HepG2 (cell line): ENCODE measurements around the gene E2F1. TPM values are rescaled to one million over a fixed set of nuclear protein-coding genes. Genes with fewer than 3 reads are reported as not detected.
A peak's percentile ranks its signal among the peaks of the same experiment; 100 is the strongest.

Source experiments
- ATF1 ChIP-seq: IDR thresholded peaks from 2 replicates; pipeline ENCODE4 v1.6.1; 2016; ENCODE audit warnings: mild to moderate bottlenecking, control low read depth
- BHLHE40 ChIP-seq: IDR thresholded peaks from 2 replicates; pipeline ENCODE4 v1.6.1; 2011; ENCODE audit warnings: low read length, improper control_type of control experiment
- ELF1 ChIP-seq: sonication (generic); formaldehyde crosslinking; IDR thresholded peaks from 2 replicates; pipeline ENCODE4 v1.4.0; 2020; ENCODE audit warnings: missing genetic modification reagents
- HDAC2 ChIP-seq: sonication (generic); formaldehyde crosslinking; IDR thresholded peaks from 2 replicates; pipeline ENCODE4 v1.4.0; 2020; ENCODE audit warnings: missing genetic modification reagents
- HNRNPH1 ChIP-seq: fragments of 200-400 bp; formaldehyde crosslinking; optimal IDR thresholded peaks from 2 replicates; pipeline ENCODE3; 2017; ENCODE audit warnings: mild to moderate bottlenecking, low read depth, low read length
- KDM5A ChIP-seq: fragments of 200-600 bp; sonication (generic); IDR thresholded peaks from 2 replicates; pipeline ENCODE4 v1.7.0; 2018; ENCODE audit warnings: antibody characterized with exemption, mild to moderate bottlenecking, low read length, borderline replicate concordance
- PTBP1 ChIP-seq: fragments of 200-400 bp; formaldehyde crosslinking; IDR thresholded peaks from 2 replicates; pipeline ENCODE4 v1.6.1; 2018; ENCODE audit warnings: low read length, low read depth; ENCODE audit not compliant: poor library complexity, severe bottlenecking
- RFXAP ChIP-seq: sonication (generic); formaldehyde crosslinking; IDR thresholded peaks from 2 replicates; pipeline ENCODE4 v1.4.0; 2020; ENCODE audit warnings: missing genetic modification reagents, borderline replicate concordance
- SMC3 ChIP-seq: IDR thresholded peaks from 2 replicates; pipeline ENCODE4 v1.6.1; 2011; ENCODE audit warnings: low read length, improper control_type of control experiment
- SP2 ChIP-seq: sonication (generic); formaldehyde crosslinking; IDR thresholded peaks from 2 replicates; pipeline ENCODE4 v1.5.1; 2020; ENCODE audit warnings: mild to moderate bottlenecking, missing genetic modification reagents
- SRF ChIP-seq: IDR thresholded peaks from 2 replicates; pipeline ENCODE4 v1.6.1; 2011; ENCODE audit warnings: mild to moderate bottlenecking, low read depth, low read length, moderate library complexity
- ZMYM3 ChIP-seq: sonication (generic); formaldehyde crosslinking; IDR thresholded peaks from 2 replicates; pipeline ENCODE4 v1.5.1; 2020; ENCODE audit warnings: mild to moderate bottlenecking, missing genetic modification reagents
- ZNF10 ChIP-seq: sonication (generic); formaldehyde crosslinking; IDR thresholded peaks from 2 replicates; pipeline ENCODE4 v1.4.0; 2020; ENCODE audit warnings: mild to moderate bottlenecking, low read depth, missing genetic modification reagents, borderline replicate concordance
- ZNF3 ChIP-seq: IDR thresholded peaks from 2 replicates; pipeline ENCODE4 v1.7.0; 2017; ENCODE audit warnings: inconsistent platforms
- ZNF354B ChIP-seq: sonication (generic); formaldehyde crosslinking; IDR thresholded peaks from 2 replicates; pipeline ENCODE4 v1.8.0; 2022; ENCODE audit warnings: mild to moderate bottlenecking, missing genetic modification reagents
- ZNF747 ChIP-seq: sonication (generic); formaldehyde crosslinking; IDR thresholded peaks from 2 replicates; pipeline ENCODE4 v1.8.1; 2023; ENCODE audit warnings: missing genetic modification reagents, mild to moderate bottlenecking, borderline replicate concordance
- ZNF883 ChIP-seq: sonication (generic); formaldehyde crosslinking; IDR thresholded peaks from 2 replicates; pipeline ENCODE4 v1.5.1; 2020; ENCODE audit warnings: mild to moderate bottlenecking, missing genetic modification reagents; ENCODE audit errors: not compliant biosample characterization
- ZSCAN25 ChIP-seq: sonication (generic); formaldehyde crosslinking; IDR thresholded peaks from 2 replicates; pipeline ENCODE4 v1.8.0; 2022; ENCODE audit warnings: mild to moderate bottlenecking, missing genetic modification reagents
- polyA plus RNA-seq, 8 experiments: library from polyadenylated mRNA; depleted of rRNA in 3 of 8; stranded (reverse) in 7 of 8; unstranded in 1 of 8; fragments of >200 nt; fragmentation: Illumina TruSeq in 4 of 8; extraction: Trizol in 4 of 8; gene quantifications; 2 replicates each; pipeline versions ENCODE4 v1.2.1 to v1.2.3, GENCODE V29; 2011 to 2016; ENCODE audit warnings: low read depth in 4 of 8, missing spikeins in 1 of 8, mixed read lengths in 1 of 8; ENCODE audit not compliant: insufficient read depth in 1 of 8
- total RNA-seq, 5 experiments: library from RNA; depleted of rRNA; stranded (reverse); fragments of >200 nt; fragmentation: Illumina TruSeq; extraction: Trizol; gene quantifications; 2 replicates each; pipeline ENCODE4 v1.2.3, GENCODE V29; 2016; ENCODE audit warnings: low read depth in 1 of 5
- TF ChIP-seq, protein P1 (sequence below): sonication (generic); formaldehyde crosslinking; IDR thresholded peaks from 2 replicates; pipeline ENCODE4 v1.9.0; 2022; ENCODE audit warnings: missing genetic modification reagents, mild to moderate bottlenecking, borderline replicate concordance
- TF ChIP-seq, protein P2 (sequence below): sonication (generic); formaldehyde crosslinking; IDR thresholded peaks from 2 replicates; pipeline ENCODE4 v1.4.0; 2020; ENCODE audit warnings: missing genetic modification reagents, borderline replicate concordance

The E2F1 gene
- total and polyA plus RNA-seq, 2 of the 13 experiments (the other 11 are each of a cell fraction or from before 2014, with no cell fraction given): 25.5 to 39.4 TPM

DNA sequence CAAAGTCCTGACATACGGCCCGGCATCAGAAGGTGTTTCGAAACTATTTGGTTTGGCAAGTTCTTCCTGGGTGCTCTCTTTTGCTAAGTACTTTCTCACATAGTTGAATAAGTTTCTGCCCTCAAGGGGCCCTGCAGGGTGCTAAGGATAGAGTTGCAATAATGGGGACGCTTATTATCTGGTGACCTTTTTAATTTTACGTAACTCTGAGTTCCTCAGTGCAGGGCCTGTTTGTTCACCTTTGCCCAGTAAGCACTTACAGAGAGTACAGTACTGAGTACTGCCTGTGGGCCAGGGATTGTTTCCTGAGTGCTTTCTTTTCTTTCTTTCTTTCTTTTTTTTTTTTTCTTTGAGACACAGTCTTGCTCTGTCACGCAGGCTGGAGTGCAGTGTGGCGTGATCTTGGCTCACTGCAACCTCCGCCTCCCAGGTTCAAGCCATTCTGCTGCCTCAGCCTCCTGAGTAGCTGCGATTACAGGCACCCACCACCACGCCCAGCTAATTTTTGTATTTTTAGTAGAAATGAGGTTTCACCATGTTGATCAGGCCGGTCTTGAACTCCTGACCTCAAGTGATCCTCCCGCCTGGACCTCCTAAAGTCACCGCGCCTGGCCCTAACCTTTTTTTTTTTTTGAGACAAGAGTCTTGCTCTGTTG lies 38.4 kb upstream of the E2F1 start (continued):
- TF ChIP-seq ATF1 (0 out of 2 replicates have a peak, but pooled peaks have one; percentile 41), SP2 (no peak), ZMYM3 (peak; percentile 75), RFXAP (peak; percentile 47; the same call in 1 of the 2 replicates), ZNF10 (CRISPR knock-in tag) (no peak), ZNF883 (CRISPR knock-in tag) (no peak), SMC3 (no peak), HNRNPH1 (no peak), ZNF3 (CRISPR knock-in tag) (0 out of 2 replicates have a peak, but pooled peaks have one; percentile 81), ZNF747 (CRISPR knock-in tag) (no peak), KDM5A (no peak), PTBP1 (no peak), BHLHE40 (no peak), ELF1 (CRISPR knock-in tag) (no peak; the same call in 1 of the 2 replicates), HDAC2 (peak; percentile 85), ZNF354B (no peak), ZSCAN25 (no peak), SRF (0 out of 2 replicates have a peak, but pooled peaks have one; percentile 24)
- TF ChIP-seq, protein P1, sequence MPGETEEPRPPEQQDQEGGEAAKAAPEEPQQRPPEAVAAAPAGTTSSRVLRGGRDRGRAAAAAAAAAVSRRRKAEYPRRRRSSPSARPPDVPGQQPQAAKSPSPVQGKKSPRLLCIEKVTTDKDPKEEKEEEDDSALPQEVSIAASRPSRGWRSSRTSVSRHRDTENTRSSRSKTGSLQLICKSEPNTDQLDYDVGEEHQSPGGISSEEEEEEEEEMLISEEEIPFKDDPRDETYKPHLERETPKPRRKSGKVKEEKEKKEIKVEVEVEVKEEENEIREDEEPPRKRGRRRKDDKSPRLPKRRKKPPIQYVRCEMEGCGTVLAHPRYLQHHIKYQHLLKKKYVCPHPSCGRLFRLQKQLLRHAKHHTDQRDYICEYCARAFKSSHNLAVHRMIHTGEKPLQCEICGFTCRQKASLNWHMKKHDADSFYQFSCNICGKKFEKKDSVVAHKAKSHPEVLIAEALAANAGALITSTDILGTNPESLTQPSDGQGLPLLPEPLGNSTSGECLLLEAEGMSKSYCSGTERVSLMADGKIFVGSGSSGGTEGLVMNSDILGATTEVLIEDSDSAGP (CRISPR knock-in tag): peak; percentile 31; the same call in 1 of the 2 replicates
- TF ChIP-seq, protein P2, sequence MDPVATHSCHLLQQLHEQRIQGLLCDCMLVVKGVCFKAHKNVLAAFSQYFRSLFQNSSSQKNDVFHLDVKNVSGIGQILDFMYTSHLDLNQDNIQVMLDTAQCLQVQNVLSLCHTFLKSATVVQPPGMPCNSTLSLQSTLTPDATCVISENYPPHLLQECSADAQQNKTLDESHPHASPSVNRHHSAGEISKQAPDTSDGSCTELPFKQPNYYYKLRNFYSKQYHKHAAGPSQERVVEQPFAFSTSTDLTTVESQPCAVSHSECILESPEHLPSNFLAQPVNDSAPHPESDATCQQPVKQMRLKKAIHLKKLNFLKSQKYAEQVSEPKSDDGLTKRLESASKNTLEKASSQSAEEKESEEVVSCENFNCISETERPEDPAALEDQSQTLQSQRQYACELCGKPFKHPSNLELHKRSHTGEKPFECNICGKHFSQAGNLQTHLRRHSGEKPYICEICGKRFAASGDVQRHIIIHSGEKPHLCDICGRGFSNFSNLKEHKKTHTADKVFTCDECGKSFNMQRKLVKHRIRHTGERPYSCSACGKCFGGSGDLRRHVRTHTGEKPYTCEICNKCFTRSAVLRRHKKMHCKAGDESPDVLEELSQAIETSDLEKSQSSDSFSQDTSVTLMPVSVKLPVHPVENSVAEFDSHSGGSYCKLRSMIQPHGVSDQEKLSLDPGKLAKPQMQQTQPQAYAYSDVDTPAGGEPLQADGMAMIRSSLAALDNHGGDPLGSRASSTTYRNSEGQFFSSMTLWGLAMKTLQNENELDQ: no peak
